Measurements from ENCODE around the gene LINGO4. TPM values are rescaled to one million over a fixed set of nuclear protein-coding genes. Genes with fewer than 3 reads are reported as not detected.

Gene LINGO4
- total RNA-seq, 2 donors from 2014 or later, result 0.12 to 0.13 TPM

GRCh38 chr1:151807131-151807530 is 1.9 kb upstream of the LINGO4 start:
- H3K9me3 ChIP-seq, result no peaks in the 10 kb centered on the region
- no peak overlapping the region for H3K9ac ChIP-seq (ENCODE audit: low read depth in 2 of 2, low read length in 2 of 2)
- no peaks in the 10 kb centered on the region for H3K36me3 ChIP-seq
- H3K27me3 ChIP-seq, result no peaks in the 10 kb centered on the region
- no peaks in the 10 kb centered on the region for H3K4me1 ChIP-seq
- TF ChIP-seq CTCF (IDR thresholded peaks at IDR 0.05), result no peak
- DNase-seq, result no peak
- no peak overlapping the region for H3K4me3 ChIP-seq
- H3K27ac ChIP-seq, result no peak overlapping the region
- intact Hi-C loops (cut with DNase I), result no loop called here

GRCh38 chr1:151806170-151806569 is 951 bp upstream of the LINGO4 start:
- TF ChIP-seq CTCF (IDR thresholded peaks at IDR 0.05), result no peak
- no peak for DNase-seq
- no peaks in the 10 kb centered on the region for H3K4me1 ChIP-seq
- H3K27me3 ChIP-seq, result no peaks in the 10 kb centered on the region
- no peak overlapping the region for H3K27ac ChIP-seq
- H3K4me3 ChIP-seq, result no peak overlapping the region
- no peaks in the 10 kb centered on the region for H3K9me3 ChIP-seq
- intact Hi-C loops (cut with DNase I), result no loop called here
- no peaks in the 10 kb centered on the region for H3K36me3 ChIP-seq
- no peak overlapping the region for H3K9ac ChIP-seq (ENCODE audit: low read depth in 2 of 2, low read length in 2 of 2)

GRCh38 chr1:151803915-151804314 is 1.3 kb downstream of the LINGO4 start:
- DNase-seq, result no peak
- Histone ChIP-seq H3K9ac (ENCODE audit: low read depth in 2 of 2, low read length in 2 of 2) (no peak overlapping the region), H3K27ac (no peak overlapping the region), H3K4me3 (no peak overlapping the region), H3K4me1 (no peaks in the 10 kb centered on the region), H3K36me3 (no peaks in the 10 kb centered on the region), H3K27me3 (no peaks in the 10 kb centered on the region), H3K9me3 (no peaks in the 10 kb centered on the region)
- intact Hi-C loops (cut with DNase I), result no loop called here
- TF ChIP-seq CTCF (IDR thresholded peaks at IDR 0.05), result no peak

- no peak for TF ChIP-seq CTCF (IDR thresholded peaks at IDR 0.05)
- Histone ChIP-seq H3K4me1 (no peaks in the 10 kb centered on the region), H3K9me3 (no peaks in the 10 kb centered on the region), H3K9ac (ENCODE audit: low read depth in 2 of 2, low read length in 2 of 2) (no peak overlapping the region), H3K36me3 (no peaks in the 10 kb centered on the region), H3K27me3 (no peaks in the 10 kb centered on the region), H3K4me3 (no peak overlapping the region), H3K27ac (no peak overlapping the region)
- DNase-seq, result no peak
- intact Hi-C loops (cut with DNase I), result no loop called here
Measured at GRCh38 chr1:151803164-151803563, 2.1 kb downstream of the LINGO4 start.

GRCh38 chr1:151802372-151802771 is 2.8 kb downstream of the LINGO4 start:
- Histone ChIP-seq H3K27ac (no peak overlapping the region), H3K4me1 (no peaks in the 10 kb centered on the region), H3K9ac (ENCODE audit: low read depth in 2 of 2, low read length in 2 of 2) (no peak overlapping the region), H3K27me3 (no peaks in the 10 kb centered on the region), H3K36me3 (no peaks in the 10 kb centered on the region), H3K9me3 (no peaks in the 10 kb centered on the region), H3K4me3 (no peak overlapping the region)
- no peak for TF ChIP-seq CTCF (IDR thresholded peaks at IDR 0.05)
- intact Hi-C loops (cut with DNase I), result no loop called here
- DNase-seq, result no peak

- intact Hi-C loops (cut with DNase I), result no loop called here
- no peak for TF ChIP-seq CTCF (IDR thresholded peaks at IDR 0.05)
- no peaks in the 10 kb centered on the region for H3K9me3 ChIP-seq
- H3K27ac ChIP-seq, result no peak overlapping the region
- no peaks in the 10 kb centered on the region for H3K36me3 ChIP-seq
- no peak overlapping the region for H3K9ac ChIP-seq (ENCODE audit: low read depth in 2 of 2, low read length in 2 of 2)
- no peaks in the 10 kb centered on the region for H3K4me1 ChIP-seq
- no peaks in the 10 kb centered on the region for H3K27me3 ChIP-seq
- H3K4me3 ChIP-seq, result no peak overlapping the region
- DNase-seq, result no peak
Measured at GRCh38 chr1:151801846-151802245, 3.4 kb downstream of the LINGO4 start.

Data from colonic mucosa (tissue), 4 donors.